Activated CD8-positive, alpha-beta T cell treated with anti-CD3 and anti-CD28 coated beads for 36 hours (primary cell): Measurements from ENCODE around the gene AP4M1. TPM values are rescaled to one million over a fixed set of nuclear protein-coding genes. Genes with fewer than 3 reads are reported as not detected.

Experiments used
- ATAC-seq: fragments of 200-7000 bp; cut with Tn5 transposase; one replicate; pipeline ENCODE4 v1.10.0; 2021; ENCODE audit warnings: mild to moderate bottlenecking, moderate library complexity
- CTCF ChIA-PET: fragments of 350-600 bp; sonication (Branson Sonifier 250); formaldehyde crosslinking; loops from one replicate; lab custom pipeline; 2021; ENCODE audit warnings: antibody characterized with exemption; lab: Charles Lee
- POLR2A ChIA-PET: fragments of 350-600 bp; sonication (Branson Sonifier 250); formaldehyde crosslinking; loops from one replicate; lab custom pipeline; 2021; ENCODE audit warnings: antibody characterized with exemption; lab: Charles Lee
- DNase-seq: peaks from one replicate; pipeline ENCODE4 v3.0.0-alpha.2; 2020
- H3K27ac Mint-ChIP-seq: one replicate; pipeline ENCODE4 v1.8.0; 2021; ENCODE audit warnings: mild to moderate bottlenecking, mixed read lengths
- H3K27me3 Mint-ChIP-seq: one replicate; pipeline ENCODE4 v1.8.0; 2021; ENCODE audit warnings: mixed read lengths
- H3K36me3 Mint-ChIP-seq: one replicate; pipeline ENCODE4 v1.8.0; 2021; ENCODE audit warnings: low read depth, mixed read lengths
- H3K4me1 Mint-ChIP-seq: one replicate; pipeline ENCODE4 v1.8.0; 2021; ENCODE audit warnings: low read depth, mixed read lengths
- H3K4me3 Mint-ChIP-seq: one replicate; pipeline ENCODE4 v1.8.0; 2021; ENCODE audit warnings: mild to moderate bottlenecking, moderate library complexity, mixed read lengths
- H3K9me3 Mint-ChIP-seq: one replicate; pipeline ENCODE4 v1.8.0; 2021; ENCODE audit warnings: mixed read lengths
- CTCF ChIP-seq: fragments of 200-600 bp; IDR thresholded peaks from one replicate; pipeline ENCODE4 v1.8.0; 2022; ENCODE audit warnings: antibody characterized with exemption, mild to moderate bottlenecking
- intact Hi-C: fragments of 100-400 bp; cut with micrococcal nuclease; formaldehyde crosslinking; loops from one replicate; pipeline ENCODE4 v1.10.0; 2022
- total RNA-seq, 2 experiments: library from RNA; stranded (reverse); gene quantifications; one replicate each; pipeline ENCODE4 v1.2.3, GENCODE V29; 2021

Gene AP4M1
- total RNA-seq, 2 experiments from 2014 or later = 9.8 to 10.9 TPM

DNA sequence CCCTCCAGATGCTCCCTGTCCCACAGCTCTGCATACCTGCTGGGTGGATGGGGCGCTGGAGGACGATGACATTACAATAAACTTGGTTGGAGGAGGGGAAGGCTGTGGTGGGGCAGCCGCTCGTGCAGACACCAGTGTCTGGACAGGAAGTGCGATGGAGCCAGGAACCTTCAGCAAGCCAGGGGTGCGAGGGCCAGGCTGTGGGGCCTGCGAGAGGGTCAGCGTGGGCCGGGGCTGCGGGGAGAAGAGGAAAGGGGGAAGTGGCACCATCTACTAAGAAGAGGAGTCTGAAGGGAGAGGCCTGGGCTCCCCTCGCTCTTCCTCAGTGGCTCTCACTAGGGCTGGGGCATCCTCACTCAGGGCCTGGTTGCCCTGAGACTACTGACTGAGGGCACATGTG, 6.4 kb downstream of the AP4M1 start:
- CTCF ChIA-PET = no interaction called here
- Mint-ChIP-seq H3K27ac (no peak overlapping the region), H3K4me3 (no peak overlapping the region), H3K27me3 (no peaks in the 10 kb centered on the region), H3K36me3 (peaks cover 21% of the 10 kb centered on the region), H3K9me3 (no peaks in the 10 kb centered on the region), H3K4me1 (peaks cover 2% of the 10 kb centered on the region)
- intact Hi-C loops = no loop called here
- TF ChIP-seq CTCF = no peak
- no peak for ATAC-seq
- no peak for DNase-seq
- POLR2A ChIA-PET = interaction anchor here (1.3 kb wide), 1 partner anchor 12 kb away, joined by 3 read pairs; no protein-coding TSS in a partner anchor

DNA sequence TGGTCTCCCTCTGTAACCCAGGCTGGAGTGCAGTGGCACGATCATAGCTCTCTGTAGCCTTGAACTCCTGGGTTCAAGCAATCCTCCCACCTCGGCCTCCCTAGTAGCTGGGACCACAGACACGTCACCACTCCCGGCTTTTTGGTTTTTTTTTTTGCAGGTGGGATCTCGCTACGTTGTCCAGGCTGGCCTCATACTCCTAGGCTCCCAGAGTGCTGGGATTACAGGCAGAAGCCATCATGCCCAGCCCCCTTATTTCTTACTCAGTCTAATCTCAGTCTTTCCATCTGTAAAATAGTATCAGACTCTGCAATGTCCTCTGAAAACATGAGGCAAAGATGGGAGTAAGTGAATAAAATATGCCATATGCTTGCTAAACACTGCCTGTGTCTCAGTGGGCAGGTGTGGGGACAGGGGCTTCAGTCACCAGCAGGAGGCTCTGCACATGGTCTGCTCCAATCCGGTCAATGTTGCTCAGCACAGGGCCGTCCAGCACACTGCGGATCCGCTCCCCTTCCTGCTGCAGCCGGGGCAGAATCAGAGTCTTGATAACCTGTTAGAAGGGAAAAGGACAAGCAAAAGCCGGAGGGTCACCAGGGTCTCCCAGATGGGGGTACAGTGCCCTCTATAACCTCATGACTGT, 8.2 kb downstream of the AP4M1 start:
- POLR2A ChIA-PET = interaction anchor here (1.0 to 1.1 kb wide), 2 partner anchors 19 to 27 kb away, joined by 3 read pairs; no protein-coding TSS in a partner anchor

GRCh38 chr7:100111156-100111555, 9.7 kb downstream of the AP4M1 start:
- ChIA-PET CTCF (interaction anchor here (0.8 to 1.2 kb wide), 2 partner anchors 9 to 20 kb away, joined by 3 to 4 read pairs; no protein-coding TSS in a partner anchor), POLR2A (interaction anchor here (0.8 to 4.8 kb wide), 5 partner anchors 9 to 645 kb away, joined by 3 to 59 read pairs (median 7); partner anchors contain the start of genes AP4M1, ATP5MF and MCM7)
- no peak overlapping the region for H3K27ac Mint-ChIP-seq
- TF ChIP-seq CTCF = no peak
- H3K4me1 Mint-ChIP-seq = no peaks in the 10 kb centered on the region
- intact Hi-C loops = no loop called here
- H3K4me3 Mint-ChIP-seq = no peak overlapping the region
- H3K9me3 Mint-ChIP-seq = no peaks in the 10 kb centered on the region
- DNase-seq (no peak), ATAC-seq (no peak)
- H3K36me3 Mint-ChIP-seq = peaks cover 21% of the 10 kb centered on the region
- H3K27me3 Mint-ChIP-seq = no peaks in the 10 kb centered on the region

More for the DNA sequence above, 8.2 kb downstream of the AP4M1 start:
- intact Hi-C loops = no loop called here
- ATAC-seq = no peak
- Mint-ChIP-seq H3K27me3 (no peaks in the 10 kb centered on the region), H3K4me3 (no peak overlapping the region), H3K9me3 (no peaks in the 10 kb centered on the region), H3K27ac (no peak overlapping the region), H3K4me1 (no peaks in the 10 kb centered on the region), H3K36me3 (peaks cover 19% of the 10 kb centered on the region)
- no peak for DNase-seq
- TF ChIP-seq CTCF = no peak
- CTCF ChIA-PET = no interaction called here

DNA sequence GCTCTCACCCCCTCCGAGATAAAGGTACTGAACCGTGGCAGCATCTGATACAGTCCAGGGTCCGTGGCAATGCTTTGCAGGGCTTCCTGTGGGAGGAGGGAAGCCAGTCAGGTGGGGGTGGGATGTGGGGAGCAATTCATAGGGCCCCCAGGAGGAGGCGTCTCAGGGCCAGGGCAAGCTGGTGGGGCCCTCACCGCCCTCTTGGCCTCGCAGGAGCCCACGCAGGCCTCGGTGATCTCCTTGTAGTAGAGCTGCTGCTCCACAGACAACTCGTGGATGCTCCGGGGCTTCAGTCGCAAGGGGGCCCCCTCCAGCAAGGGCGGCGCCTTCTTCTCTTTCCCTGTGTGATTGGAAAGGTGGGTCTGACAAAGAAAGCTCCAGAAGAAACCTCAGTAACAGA, 10.5 kb downstream of the AP4M1 start:
- TF ChIP-seq CTCF = no peak
- no peaks in the 10 kb centered on the region for H3K9me3 Mint-ChIP-seq
- H3K4me1 Mint-ChIP-seq = no peaks in the 10 kb centered on the region
- ChIA-PET POLR2A (interaction anchor here (0.8 to 4.8 kb wide), 6 partner anchors 10 to 316 kb away, joined by 4 to 59 read pairs (median 8); partner anchors contain the start of genes AP4M1, MCM7 and ZCWPW1), CTCF (interaction anchor here (0.6 to 1.5 kb wide), 3 partner anchors 10 to 110 kb away, joined by 3 to 4 read pairs (median 4); partner anchors contain the start of gene AP4M1)
- ATAC-seq = no peak
- DNase-seq = no peak
- H3K4me3 Mint-ChIP-seq = no peak overlapping the region
- H3K27me3 Mint-ChIP-seq = no peaks in the 10 kb centered on the region
- intact Hi-C loops = no loop called here
- H3K27ac Mint-ChIP-seq = no peak overlapping the region
- H3K36me3 Mint-ChIP-seq = peaks cover 18% of the 10 kb centered on the region

DNA sequence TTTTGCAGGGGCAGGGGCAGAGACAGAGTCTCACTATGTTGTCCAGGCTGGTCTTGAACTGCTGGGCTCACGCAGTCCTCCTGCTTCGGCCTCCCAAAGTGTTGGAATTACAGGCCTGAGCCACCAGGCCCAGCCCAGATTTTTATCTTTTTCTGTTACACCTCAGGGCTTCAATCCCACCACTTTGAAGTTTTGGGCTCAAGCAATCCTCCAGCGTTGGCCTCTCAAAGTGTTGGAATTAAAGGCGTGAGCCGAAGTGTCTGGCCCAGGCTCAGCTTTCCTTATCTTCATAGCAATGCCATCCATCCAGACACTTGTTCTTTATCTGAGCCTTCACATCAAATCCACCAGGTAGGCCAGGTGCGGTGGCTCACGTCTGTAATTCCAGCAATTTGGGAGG, 13.6 kb downstream of the AP4M1 start:
- peaks cover 12% of the 10 kb centered on the region for H3K36me3 Mint-ChIP-seq
- ChIA-PET CTCF (no interaction called here), POLR2A (interaction anchor here (1.0 to 4.8 kb wide), 2 partner anchors 11 to 13 kb away, joined by 4 to 59 read pairs; partner anchors contain the start of genes AP4M1, MBLAC1 and MCM7)
- peaks cover 8% of the 10 kb centered on the region for H3K4me1 Mint-ChIP-seq
- H3K27ac Mint-ChIP-seq = no peak overlapping the region
- intact Hi-C loops = no loop called here
- ATAC-seq (no peak), DNase-seq (no peak)
- no peak for TF ChIP-seq CTCF
- H3K4me3 Mint-ChIP-seq = no peak overlapping the region
- no peaks in the 10 kb centered on the region for H3K27me3 Mint-ChIP-seq
- no peaks in the 10 kb centered on the region for H3K9me3 Mint-ChIP-seq
